HEK293 (cell line): ENCODE data around the gene BRF1.

Experiments
- CTCF ChIA-PET: fragments of 350-600 bp; formaldehyde crosslinking; extraction: SDS; loops from one replicate; lab custom pipeline; 2021; ENCODE audit warnings: antibody characterized with exemption; lab: Yijun Ruan, JAX
- POLR2A ChIA-PET: fragments of 300-600 bp; formaldehyde crosslinking; extraction: SDS; loops from one replicate; lab custom pipeline; 2020; ENCODE audit warnings: antibody characterized with exemption, inconsistent platforms; lab: Yijun Ruan, JAX
- H3K27ac ChIP-seq: fragments of 200-500 bp; sonication (Bioruptor generic); 2 replicates; pipeline ENCODE4 v1.5.1; 2014; ENCODE audit warnings: low read depth, low read length, control low read depth, inconsistent platforms; ENCODE audit errors: extremely low read depth
- H3K36me3 ChIP-seq, 2 experiments: fragments of 200-500 bp in 1 of 2; sonication (Bioruptor generic) in 1 of 2; 1 replicate in 1 of 2; 2 replicates in 1 of 2; pipeline ENCODE4 v1.5.1; 2014 to 2017; ENCODE audit warnings: inconsistent platforms in 2 of 2, low read length in 2 of 2; ENCODE audit not compliant: control insufficient read depth in 2 of 2, insufficient read depth in 1 of 2
- H3K4me1 ChIP-seq: fragments of 200-500 bp; sonication (Bioruptor generic); 2 replicates; pipeline ENCODE4 v1.5.1; 2014; ENCODE audit warnings: mild to moderate bottlenecking, low read length, inconsistent platforms; ENCODE audit not compliant: control insufficient read depth, insufficient read depth
- H3K4me3 ChIP-seq: 2 replicates; pipeline ENCODE4 v1.5.1; 2011; ENCODE audit warnings: low read depth, mild to moderate bottlenecking, control low read depth, low read length, moderate library complexity
- H3K9me3 ChIP-seq: fragments of 200-500 bp; sonication (Bioruptor generic); 2 replicates; pipeline ENCODE4 v1.5.1; 2014; ENCODE audit warnings: low read depth, low read length, inconsistent platforms; ENCODE audit not compliant: control insufficient read depth, insufficient read depth
- BCL11B ChIP-seq: fragments of 450-650 bp; formaldehyde crosslinking; IDR thresholded peaks from 2 replicates; pipeline ENCODE4 v1.5.1; 2016; ENCODE audit warnings: low read depth, missing biosample characterization, missing genetic modification characterization
- GLIS2 ChIP-seq: fragments of 450-650 bp; formaldehyde crosslinking; IDR thresholded peaks from 2 replicates; pipeline ENCODE4 v1.5.1; 2016; ENCODE audit warnings: missing biosample characterization, missing genetic modification characterization
- KLF8 ChIP-seq: fragments of 450-650 bp; formaldehyde crosslinking; IDR thresholded peaks from 2 replicates; pipeline ENCODE4 v1.5.1; 2016; ENCODE audit warnings: missing biosample characterization, missing genetic modification characterization
- PRDM10 ChIP-seq: fragments of 450-650 bp; formaldehyde crosslinking; IDR thresholded peaks from 2 replicates; pipeline ENCODE4 v1.5.1; 2016; ENCODE audit warnings: missing biosample characterization, missing genetic modification characterization
- PRDM2 ChIP-seq: fragments of 450-650 bp; formaldehyde crosslinking; IDR thresholded peaks from 2 replicates; pipeline ENCODE4 v1.5.1; 2016; ENCODE audit warnings: missing biosample characterization, missing genetic modification characterization, borderline replicate concordance
- REST ChIP-seq: fragments of 450-650 bp; formaldehyde crosslinking; IDR thresholded peaks from 2 replicates; pipeline ENCODE4 v1.5.1; 2016; ENCODE audit warnings: missing biosample characterization, missing genetic modification characterization
- YY2 ChIP-seq: fragments of 450-650 bp; formaldehyde crosslinking; IDR thresholded peaks from 2 replicates; pipeline ENCODE4 v1.5.1; 2016; ENCODE audit warnings: missing biosample characterization, missing genetic modification characterization
- ZBTB7A ChIP-seq: fragments of 450-650 bp; formaldehyde crosslinking; IDR thresholded peaks from 2 replicates; pipeline ENCODE4 v1.5.1; 2016; ENCODE audit warnings: low read depth, missing biosample characterization, missing genetic modification characterization
- ZFP69B ChIP-seq: fragments of 450-650 bp; formaldehyde crosslinking; IDR thresholded peaks from 2 replicates; pipeline ENCODE4 v1.5.1; 2016; ENCODE audit warnings: missing biosample characterization, missing genetic modification characterization
- ZIC2 ChIP-seq: fragments of 450-650 bp; formaldehyde crosslinking; IDR thresholded peaks from 2 replicates; pipeline ENCODE4 v1.5.1; 2016; ENCODE audit warnings: missing biosample characterization, missing genetic modification characterization
- ZNF214 ChIP-seq: fragments of 450-650 bp; formaldehyde crosslinking; IDR thresholded peaks from 2 replicates; pipeline ENCODE4 v1.5.1; 2017; ENCODE audit warnings: missing biosample characterization, mild to moderate bottlenecking, missing genetic modification characterization, borderline replicate concordance
- ZNF239 ChIP-seq: fragments of 450-650 bp; formaldehyde crosslinking; IDR thresholded peaks from 2 replicates; pipeline ENCODE4 v1.5.1; 2016; ENCODE audit warnings: missing biosample characterization, missing genetic modification characterization
- ZNF350 ChIP-seq: fragments of 450-650 bp; formaldehyde crosslinking; IDR thresholded peaks from 2 replicates; pipeline ENCODE4 v1.5.0; 2017; ENCODE audit warnings: missing biosample characterization, mild to moderate bottlenecking, missing genetic modification characterization
- ZNF416 ChIP-seq: fragments of 450-650 bp; formaldehyde crosslinking; IDR thresholded peaks from 2 replicates; pipeline ENCODE4 v1.5.1; 2016; ENCODE audit warnings: missing biosample characterization, missing genetic modification characterization
- ZNF423 ChIP-seq: fragments of 450-650 bp; formaldehyde crosslinking; IDR thresholded peaks from 2 replicates; pipeline ENCODE4 v1.5.1; 2016; ENCODE audit warnings: missing biosample characterization, missing genetic modification characterization
- ZNF521 ChIP-seq: fragments of 450-650 bp; formaldehyde crosslinking; IDR thresholded peaks from 2 replicates; pipeline ENCODE4 v1.5.1; 2017; ENCODE audit warnings: missing biosample characterization, mild to moderate bottlenecking, missing genetic modification characterization
- ZNF600 ChIP-seq: fragments of 450-650 bp; formaldehyde crosslinking; IDR thresholded peaks from 2 replicates; pipeline ENCODE4 v1.5.1; 2016; ENCODE audit warnings: missing biosample characterization, missing genetic modification characterization
- TF ChIP-seq, protein P1 (sequence below): fragments of 450-650 bp; formaldehyde crosslinking; conservative IDR thresholded peaks from 2 replicates; pipeline ENCODE4 v1.5.1; 2016; ENCODE audit warnings: low read depth, missing biosample characterization, missing genetic modification characterization

Gene BRF1

DNA sequence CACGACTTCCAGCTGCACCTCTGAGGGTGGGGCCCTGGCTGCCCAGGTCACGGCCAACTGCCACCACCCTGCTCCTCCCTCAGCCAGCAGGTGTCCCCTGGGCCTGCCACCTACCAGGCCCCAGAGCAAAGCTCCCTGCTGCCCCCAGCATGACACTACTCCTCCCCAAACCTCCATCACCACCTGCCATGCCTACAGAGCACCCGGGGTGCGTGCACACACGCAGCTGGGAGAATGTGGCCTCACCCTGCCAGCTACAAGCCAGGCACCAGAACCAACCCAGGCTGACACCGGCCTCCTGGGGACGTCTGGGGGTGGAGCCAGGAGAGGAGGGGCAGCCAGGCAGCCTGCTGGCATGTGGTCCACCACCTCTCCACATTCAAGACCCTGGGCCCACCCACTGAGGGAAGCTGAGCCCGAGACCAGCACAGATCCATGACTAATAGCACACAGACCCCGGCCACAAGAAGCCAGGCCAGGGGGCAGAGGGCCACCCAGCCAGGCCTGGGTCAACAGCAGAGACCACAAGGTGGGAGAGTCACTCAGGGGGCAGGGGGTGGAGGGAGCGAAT is 135.6 kb downstream of the BRF1 start (continued):
- TF ChIP-seq, protein P1, sequence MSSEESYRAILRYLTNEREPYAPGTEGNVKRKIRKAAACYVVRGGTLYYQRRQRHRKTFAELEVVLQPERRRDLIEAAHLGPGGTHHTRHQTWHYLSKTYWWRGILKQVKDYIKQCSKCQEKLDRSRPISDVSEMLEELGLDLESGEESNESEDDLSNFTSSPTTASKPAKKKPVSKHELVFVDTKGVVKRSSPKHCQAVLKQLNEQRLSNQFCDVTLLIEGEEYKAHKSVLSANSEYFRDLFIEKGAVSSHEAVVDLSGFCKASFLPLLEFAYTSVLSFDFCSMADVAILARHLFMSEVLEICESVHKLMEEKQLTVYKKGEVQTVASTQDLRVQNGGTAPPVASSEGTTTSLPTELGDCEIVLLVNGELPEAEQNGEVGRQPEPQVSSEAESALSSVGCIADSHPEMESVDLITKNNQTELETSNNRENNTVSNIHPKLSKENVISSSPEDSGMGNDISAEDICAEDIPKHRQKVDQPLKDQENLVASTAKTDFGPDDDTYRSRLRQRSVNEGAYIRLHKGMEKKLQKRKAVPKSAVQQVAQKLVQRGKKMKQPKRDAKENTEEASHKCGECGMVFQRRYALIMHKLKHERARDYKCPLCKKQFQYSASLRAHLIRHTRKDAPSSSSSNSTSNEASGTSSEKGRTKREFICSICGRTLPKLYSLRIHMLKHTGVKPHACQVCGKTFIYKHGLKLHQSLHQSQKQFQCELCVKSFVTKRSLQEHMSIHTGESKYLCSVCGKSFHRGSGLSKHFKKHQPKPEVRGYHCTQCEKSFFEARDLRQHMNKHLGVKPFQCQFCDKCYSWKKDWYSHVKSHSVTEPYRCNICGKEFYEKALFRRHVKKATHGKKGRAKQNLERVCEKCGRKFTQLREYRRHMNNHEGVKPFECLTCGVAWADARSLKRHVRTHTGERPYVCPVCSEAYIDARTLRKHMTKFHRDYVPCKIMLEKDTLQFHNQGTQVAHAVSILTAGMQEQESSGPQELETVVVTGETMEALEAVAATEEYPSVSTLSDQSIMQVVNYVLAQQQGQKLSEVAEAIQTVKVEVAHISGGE: no peak

DNA sequence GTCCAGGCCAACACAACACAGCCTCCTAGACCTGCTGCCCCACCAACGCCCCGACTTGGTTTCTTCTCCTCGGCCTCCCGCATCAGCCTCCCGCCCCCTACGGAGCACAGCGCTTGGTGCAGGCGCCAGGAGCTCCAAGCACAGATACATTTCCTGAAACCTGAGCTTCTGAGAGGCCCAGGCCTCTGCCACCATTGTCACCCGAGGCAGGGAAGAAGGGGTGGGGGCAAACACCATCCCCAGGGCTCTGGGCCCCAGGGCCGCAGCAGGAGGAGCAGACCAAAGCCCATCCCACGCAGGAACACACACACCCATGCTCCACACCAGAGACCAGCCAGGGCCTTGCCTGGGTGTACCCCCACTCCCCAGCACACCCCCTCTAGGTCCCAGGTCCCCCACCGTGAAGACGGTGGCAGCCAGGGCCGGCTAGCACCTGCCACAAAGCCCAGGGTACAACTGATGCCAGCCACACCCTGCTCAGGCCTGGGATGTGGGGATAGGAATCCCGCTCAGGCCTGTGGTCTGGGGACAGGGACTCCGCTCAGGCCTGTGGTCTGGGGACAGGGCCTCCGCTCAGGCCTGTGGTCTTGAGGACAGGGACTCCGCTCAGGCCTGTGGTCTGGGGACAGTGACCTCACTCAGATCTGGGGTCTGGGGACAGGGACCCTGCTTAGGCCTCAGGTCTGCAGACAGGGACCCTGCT is 137.6 kb downstream of the BRF1 start:
- ChIA-PET POLR2A (no interaction called here), CTCF (no interaction called here)
- Histone ChIP-seq H3K4me3 (no peak overlapping the region), H3K9me3 (no peaks in the 10 kb centered on the region), H3K36me3 (peaks cover 0 to 4% of the 10 kb centered on the region in 2 experiments; a peak in 1 of 3 replicates), H3K27ac (0 out of 2 replicates have a peak overlapping the region, but pooled peaks have one; percentile 16), H3K4me1 (peaks cover 5% of the 10 kb centered on the region; the same call in 1 of the 2 replicates)
- TF ChIP-seq GLIS2 (tag by site-specific recombination) (peak; percentile 45), KLF8 (tag by site-specific recombination) (peak; percentile 61; the same call in 1 of the 2 replicates), ZNF521 (tag by site-specific recombination) (no peak), ZIC2 (tag by site-specific recombination) (peak; percentile 76), ZNF214 (tag by site-specific recombination) (no peak), ZNF423 (tag by site-specific recombination) (peak; percentile 54; the same call in 1 of the 2 replicates), ZFP69B (tag by site-specific recombination) (peak; percentile 48; the same call in 1 of the 2 replicates), PRDM2 (tag by site-specific recombination) (no peak), ZBTB7A (no peak; the same call in 1 of the 2 replicates), ZNF600 (tag by site-specific recombination) (peak; percentile 55; the same call in 1 of the 2 replicates), ZNF416 (tag by site-specific recombination) (no peak), ZNF350 (tag by site-specific recombination) (no peak), ZNF239 (no peak), PRDM10 (tag by site-specific recombination) (peak; percentile 98), REST (tag by site-specific recombination) (no peak), BCL11B (tag by site-specific recombination) (peak; percentile 95), YY2 (tag by site-specific recombination) (no peak)
